VCaP (cell line): ENCODE results near the gene KCNIP4.

Experiments used
- H3K27ac ChIP-seq: fragments of 450-650 bp; 2 replicates; pipeline ENCODE4 v1.5.1; 2017
- TF ChIP-seq, protein P1 (sequence below): fragments of 450-650 bp; conservative IDR thresholded peaks from 2 replicates; pipeline ENCODE4 v1.5.1; 2017; ENCODE audit warnings: mild to moderate bottlenecking, moderate library complexity

Gene KCNIP4

DNA sequence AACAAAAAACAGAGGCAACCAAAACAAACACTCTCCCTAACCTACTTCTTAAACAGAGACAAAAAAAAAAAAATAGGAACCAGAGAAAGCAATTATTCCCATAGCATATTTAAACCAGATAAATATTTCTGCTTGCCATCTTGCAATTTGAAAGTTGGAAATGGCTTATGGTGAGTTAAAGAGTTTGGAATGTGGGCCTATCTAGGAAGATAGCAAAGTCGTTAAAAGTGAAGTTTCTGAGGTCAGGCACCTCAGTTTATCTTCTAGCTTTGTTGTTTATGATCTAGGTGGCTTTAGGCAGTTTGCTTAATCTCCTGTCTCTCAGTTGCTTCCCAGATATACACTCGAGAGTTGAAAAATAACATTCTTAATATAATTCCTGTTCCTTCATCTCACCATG, 284.2 kb downstream of the KCNIP4 start:
- TF ChIP-seq, protein P1, sequence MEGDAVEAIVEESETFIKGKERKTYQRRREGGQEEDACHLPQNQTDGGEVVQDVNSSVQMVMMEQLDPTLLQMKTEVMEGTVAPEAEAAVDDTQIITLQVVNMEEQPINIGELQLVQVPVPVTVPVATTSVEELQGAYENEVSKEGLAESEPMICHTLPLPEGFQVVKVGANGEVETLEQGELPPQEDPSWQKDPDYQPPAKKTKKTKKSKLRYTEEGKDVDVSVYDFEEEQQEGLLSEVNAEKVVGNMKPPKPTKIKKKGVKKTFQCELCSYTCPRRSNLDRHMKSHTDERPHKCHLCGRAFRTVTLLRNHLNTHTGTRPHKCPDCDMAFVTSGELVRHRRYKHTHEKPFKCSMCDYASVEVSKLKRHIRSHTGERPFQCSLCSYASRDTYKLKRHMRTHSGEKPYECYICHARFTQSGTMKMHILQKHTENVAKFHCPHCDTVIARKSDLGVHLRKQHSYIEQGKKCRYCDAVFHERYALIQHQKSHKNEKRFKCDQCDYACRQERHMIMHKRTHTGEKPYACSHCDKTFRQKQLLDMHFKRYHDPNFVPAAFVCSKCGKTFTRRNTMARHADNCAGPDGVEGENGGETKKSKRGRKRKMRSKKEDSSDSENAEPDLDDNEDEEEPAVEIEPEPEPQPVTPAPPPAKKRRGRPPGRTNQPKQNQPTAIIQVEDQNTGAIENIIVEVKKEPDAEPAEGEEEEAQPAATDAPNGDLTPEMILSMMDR = no peak
- H3K27ac ChIP-seq = no peak overlapping the region

DNA sequence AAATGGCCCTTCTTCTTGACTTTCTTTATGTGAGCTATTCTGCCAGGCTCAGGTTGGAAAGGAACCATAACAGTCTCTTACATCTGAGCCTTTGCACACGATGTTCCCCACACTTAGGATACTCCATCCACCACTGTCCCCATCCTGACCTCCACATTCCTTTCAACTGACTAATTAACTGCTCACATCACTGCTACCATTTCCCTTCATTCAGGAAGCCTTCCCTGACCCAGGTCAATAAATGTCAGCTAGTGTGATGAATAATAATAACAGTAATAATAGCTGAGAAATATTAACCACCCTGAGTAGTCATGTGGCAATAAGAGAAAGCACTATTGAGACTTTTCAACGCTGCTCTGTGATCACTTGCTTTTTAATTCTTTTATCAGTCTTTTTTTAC, 291.7 kb downstream of the KCNIP4 start:
- TF ChIP-seq, protein P1 = no peak
- no peak overlapping the region for H3K27ac ChIP-seq

DNA sequence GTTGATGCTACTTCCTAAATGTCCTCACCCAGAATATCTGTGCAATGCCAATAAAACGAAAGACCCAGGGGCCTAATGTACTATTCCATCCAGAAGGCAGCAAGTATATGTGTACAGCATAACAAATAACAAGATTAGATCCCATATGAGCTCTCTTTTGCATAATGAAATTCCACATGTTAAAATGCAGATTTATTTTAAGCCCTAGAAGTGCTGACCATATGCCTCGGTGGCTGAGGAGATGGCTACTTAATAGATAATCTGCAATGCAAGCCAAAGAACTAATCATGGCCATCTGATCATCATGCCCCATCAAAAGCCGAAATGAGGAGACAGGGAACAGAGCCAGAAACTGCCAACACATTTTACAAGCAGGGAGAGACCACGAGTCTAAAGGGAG, 293.5 kb downstream of the KCNIP4 start:
- H3K27ac ChIP-seq = no peak overlapping the region
- TF ChIP-seq, protein P1 = no peak

DNA sequence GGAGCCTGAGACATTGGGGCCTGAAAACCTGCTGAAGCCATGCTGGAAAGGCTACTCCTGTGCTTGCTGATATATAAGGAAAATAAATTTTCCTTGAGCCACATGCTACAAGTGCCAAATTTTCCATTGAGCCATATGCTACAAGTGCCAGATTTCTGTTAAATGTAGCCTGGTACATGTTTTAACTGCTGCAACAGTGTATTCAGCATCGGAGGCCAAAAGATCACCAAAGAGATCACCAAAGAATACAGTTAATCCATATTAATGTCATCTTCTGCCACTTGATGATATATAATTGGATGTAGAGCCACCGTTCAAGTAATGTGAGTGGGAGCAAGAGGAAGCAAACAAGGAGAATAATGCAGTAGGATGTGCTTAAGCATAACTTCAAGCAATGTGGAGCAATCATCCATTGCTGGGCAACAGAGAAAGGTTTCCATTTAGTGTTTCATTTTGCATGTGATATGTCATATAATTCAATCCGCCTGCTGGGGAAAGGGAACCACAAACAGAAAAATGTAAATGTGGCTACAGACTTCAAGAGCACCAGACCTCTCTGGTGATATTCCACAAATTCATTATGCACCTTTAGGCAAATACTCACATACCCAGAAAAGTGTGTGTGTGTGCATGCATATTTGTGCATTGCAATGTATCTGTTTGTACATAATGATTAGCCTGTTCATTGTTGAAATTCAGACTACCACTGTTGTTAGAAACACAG, 295.9 kb downstream of the KCNIP4 start:
- no peak overlapping the region for H3K27ac ChIP-seq
- TF ChIP-seq, protein P1 = no peak

DNA sequence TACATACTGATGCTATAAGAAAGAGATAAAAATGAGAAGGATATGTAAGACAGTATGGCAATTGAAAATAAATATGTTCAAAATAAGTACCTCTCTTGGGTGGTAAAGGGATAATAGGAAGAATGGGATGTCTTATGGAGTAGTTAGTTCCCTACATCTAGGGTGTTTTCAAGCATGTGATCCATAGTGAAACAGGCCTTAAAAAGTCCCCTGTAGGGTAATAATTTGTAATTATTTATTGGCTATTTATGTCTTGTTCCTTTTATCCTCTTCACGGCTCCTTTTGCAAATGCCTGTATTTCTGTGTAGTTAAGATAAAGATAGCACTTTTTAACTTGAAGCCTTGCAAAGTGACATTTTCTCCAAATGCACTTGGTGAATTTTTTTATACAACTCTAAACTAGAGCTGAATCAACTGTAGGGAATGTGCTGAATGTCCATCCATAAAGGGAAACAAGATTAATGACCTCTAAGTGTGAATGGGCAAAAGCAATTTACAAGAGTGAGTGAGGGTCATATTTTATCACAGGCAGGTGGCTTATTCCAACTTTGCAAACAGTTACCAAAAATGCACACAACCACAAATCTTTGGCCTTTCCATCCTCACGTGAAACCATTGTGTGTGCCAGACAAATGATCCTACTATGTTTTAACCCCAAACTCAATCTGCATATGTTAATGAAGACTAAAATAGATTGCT, 299.0 kb downstream of the KCNIP4 start:
- TF ChIP-seq, protein P1 = no peak

DNA sequence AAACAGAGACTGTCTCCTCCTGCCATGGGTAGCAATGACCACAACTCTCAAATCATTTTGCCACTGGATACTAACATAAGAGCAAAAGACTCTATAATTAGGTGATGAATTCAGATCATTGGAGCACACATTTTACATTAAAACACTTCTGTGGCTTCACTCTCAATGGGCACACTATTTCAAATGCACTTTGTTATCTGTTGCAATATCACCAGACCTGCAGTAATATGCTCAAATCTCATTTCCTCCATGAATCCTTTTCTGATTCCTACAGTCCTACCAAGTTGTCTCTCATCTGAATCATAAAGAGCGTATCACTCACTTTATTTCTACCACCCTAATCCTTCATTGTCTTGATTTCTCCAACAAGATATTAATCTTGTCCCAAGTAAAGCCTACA, 302.8 kb downstream of the KCNIP4 start:
- TF ChIP-seq, protein P1 = no peak

More for the DNA sequence above, 299.0 kb downstream of the KCNIP4 start:
- H3K27ac ChIP-seq = no peak overlapping the region

DNA sequence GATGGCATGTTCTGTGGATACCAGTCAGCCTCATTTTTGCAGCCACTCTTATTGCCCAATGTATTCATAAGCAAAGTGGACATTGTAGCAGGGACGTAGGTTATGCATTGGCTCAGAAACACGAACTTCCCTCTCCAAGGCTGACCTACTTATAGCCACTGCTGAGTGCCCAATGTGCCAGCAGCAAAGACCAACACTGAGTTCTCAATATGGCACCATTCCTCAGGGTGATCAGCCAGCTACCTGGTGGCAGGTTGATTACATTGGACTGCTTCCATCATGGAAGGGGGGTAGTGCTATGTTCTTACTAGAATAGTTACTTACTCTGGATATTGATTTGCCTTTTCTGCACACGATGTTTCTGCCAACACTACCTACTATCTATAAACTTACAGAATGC, 306.9 kb downstream of the KCNIP4 start:
- H3K27ac ChIP-seq = no peak overlapping the region
- TF ChIP-seq, protein P1 = no peak

More for the DNA sequence above, 302.8 kb downstream of the KCNIP4 start:
- H3K27ac ChIP-seq = no peak overlapping the region
